HEK293T (cell line): ENCODE measurements around the gene NPDC1.

Source experiments
- ARNT ChIP-seq: fragments of 450-650 bp; IDR thresholded peaks from 2 replicates; pipeline ENCODE4 v1.6.1; 2017; ENCODE audit warnings: mild to moderate bottlenecking
- BHLHE40 ChIP-seq: fragments of 450-650 bp; IDR thresholded peaks from 2 replicates; pipeline ENCODE4 v1.6.1; 2016; ENCODE audit warnings: mild to moderate bottlenecking, moderate library complexity, borderline replicate concordance
- CTBP1 ChIP-seq: fragments of 450-650 bp; IDR thresholded peaks from 2 replicates; pipeline ENCODE4 v1.6.1; 2016; ENCODE audit warnings: borderline replicate concordance
- ELF4 ChIP-seq: fragments of 450-650 bp; IDR thresholded peaks from 2 replicates; pipeline ENCODE4 v1.6.1; 2017; ENCODE audit warnings: antibody characterized with exemption
- FOXK2 ChIP-seq: fragments of 450-650 bp; IDR thresholded peaks from 2 replicates; pipeline ENCODE4 v1.6.1; 2016; ENCODE audit warnings: mild to moderate bottlenecking
- L3MBTL2 ChIP-seq: fragments of 450-650 bp; conservative IDR thresholded peaks from 2 replicates; pipeline ENCODE4 v1.6.1; 2016; ENCODE audit warnings: mild to moderate bottlenecking
- LEF1 ChIP-seq: fragments of 450-650 bp; IDR thresholded peaks from 2 replicates; pipeline ENCODE4 v1.6.1; 2017; ENCODE audit warnings: mild to moderate bottlenecking, borderline replicate concordance
- NFRKB ChIP-seq: fragments of 450-650 bp; IDR thresholded peaks from 2 replicates; pipeline ENCODE4 v1.6.1; 2016; ENCODE audit warnings: mild to moderate bottlenecking, moderate library complexity
- SUZ12 ChIP-seq: fragments of 450-650 bp; IDR thresholded peaks from 2 replicates; pipeline ENCODE4 v1.6.1; 2016; ENCODE audit warnings: mild to moderate bottlenecking
- TARDBP ChIP-seq: fragments of 450-650 bp; IDR thresholded peaks from 2 replicates; pipeline ENCODE4 v1.6.1; 2016
- ZNF384 ChIP-seq: fragments of 450-650 bp; IDR thresholded peaks from 2 replicates; pipeline ENCODE4 v1.6.1; 2016

DNA sequence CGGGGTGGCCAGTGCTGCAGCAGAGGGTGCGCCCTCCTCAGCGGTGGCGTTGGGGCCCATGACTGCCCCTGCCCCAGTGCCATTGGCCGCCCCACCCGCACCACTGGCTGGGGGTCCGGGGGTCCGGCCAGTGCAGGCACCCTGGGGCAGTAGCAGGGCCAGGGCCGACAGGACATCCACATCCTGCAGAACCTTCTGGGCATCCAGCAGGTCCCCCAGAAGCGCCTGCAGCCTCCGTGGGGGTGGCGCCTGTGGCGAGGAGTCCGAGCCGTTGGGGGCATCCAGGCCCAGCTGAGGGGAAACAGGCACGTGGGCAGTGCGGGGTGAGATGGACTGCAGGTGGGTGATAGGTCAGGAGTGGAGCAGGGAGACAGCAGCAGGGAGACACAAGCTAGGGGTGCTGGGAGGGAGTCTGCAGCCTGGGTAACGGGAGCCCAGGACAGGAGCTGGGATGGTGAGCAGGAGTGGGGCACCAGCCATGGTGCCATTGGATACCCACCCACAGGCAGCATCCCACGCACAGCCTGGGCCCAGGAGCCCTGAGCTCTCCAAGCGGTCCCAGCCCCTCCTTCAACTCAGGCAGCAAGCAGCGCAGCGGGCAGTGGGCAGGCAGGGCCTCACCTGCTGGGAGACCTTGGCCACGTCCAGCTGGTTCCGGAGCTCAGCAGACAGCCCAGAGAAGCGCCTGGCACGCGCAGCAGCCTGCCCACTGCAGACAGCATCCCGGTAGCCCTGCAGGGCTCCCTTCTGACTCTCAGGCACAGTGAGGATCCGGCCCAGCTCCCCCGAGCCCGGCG is 25.0 kb downstream of the NPDC1 start:
- TF ChIP-seq ARNT (no peak), TARDBP (no peak), CTBP1 (no peak), FOXK2 (no peak), L3MBTL2 (no peak), BHLHE40 (no peak), ZNF384 (no peak), LEF1 (no peak), NFRKB (no peak), ELF4 (no peak), SUZ12 (no peak)
